PFSK-1 (cell line): ENCODE results near the gene MCTS1.

Experiments
- POLR2AphosphoS5 ChIP-seq: IDR thresholded peaks from 2 replicates; pipeline ENCODE4 v1.6.1; 2012; ENCODE audit warnings: low read depth, mild to moderate bottlenecking, control low read depth, low read length, moderate library complexity
- TAF1 ChIP-seq: IDR thresholded peaks from 2 replicates; pipeline ENCODE4 v1.6.1; 2012; ENCODE audit warnings: low read length, control low read depth, borderline replicate concordance; ENCODE audit not compliant: insufficient read depth
- TF ChIP-seq, protein P1 (sequence below), 2 experiments: IDR thresholded peaks; 2 replicates each; pipeline versions ENCODE4 v1.6.1 to v1.8.0; 2011 to 2012; ENCODE audit warnings: low read depth in 2 of 2, low read length in 2 of 2, control low read depth in 1 of 2, inconsistent platforms in 1 of 2, mild to moderate bottlenecking in 1 of 2, moderate library complexity in 1 of 2; ENCODE audit not compliant: insufficient read depth in 1 of 2

DNA sequence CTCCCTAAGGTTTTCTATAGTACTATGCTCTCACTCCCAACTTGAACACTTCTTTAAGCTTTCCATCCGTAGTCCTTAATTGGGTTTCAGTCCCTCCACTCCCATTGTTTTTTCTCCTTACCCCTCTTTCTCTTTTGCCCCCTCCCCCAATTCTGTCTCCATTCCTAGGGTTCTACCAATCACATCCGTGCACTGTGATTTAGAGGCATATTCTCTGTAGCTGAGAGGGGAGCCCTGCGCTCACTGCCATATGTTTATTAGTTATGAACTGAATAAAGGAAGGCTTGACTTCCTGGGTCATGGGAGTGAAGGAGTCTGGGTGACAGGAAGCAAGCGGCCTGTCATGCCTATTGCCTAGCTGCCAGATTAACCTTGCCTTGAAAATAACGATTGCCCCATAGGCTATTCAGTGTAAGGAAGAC lies 471 bp downstream of the MCTS1 start:
- peak; percentile 9; the same call in 1 of the 2 replicates for TF ChIP-seq POLR2AphosphoS5
- TF ChIP-seq TAF1: no peak
- TF ChIP-seq, protein P1, sequence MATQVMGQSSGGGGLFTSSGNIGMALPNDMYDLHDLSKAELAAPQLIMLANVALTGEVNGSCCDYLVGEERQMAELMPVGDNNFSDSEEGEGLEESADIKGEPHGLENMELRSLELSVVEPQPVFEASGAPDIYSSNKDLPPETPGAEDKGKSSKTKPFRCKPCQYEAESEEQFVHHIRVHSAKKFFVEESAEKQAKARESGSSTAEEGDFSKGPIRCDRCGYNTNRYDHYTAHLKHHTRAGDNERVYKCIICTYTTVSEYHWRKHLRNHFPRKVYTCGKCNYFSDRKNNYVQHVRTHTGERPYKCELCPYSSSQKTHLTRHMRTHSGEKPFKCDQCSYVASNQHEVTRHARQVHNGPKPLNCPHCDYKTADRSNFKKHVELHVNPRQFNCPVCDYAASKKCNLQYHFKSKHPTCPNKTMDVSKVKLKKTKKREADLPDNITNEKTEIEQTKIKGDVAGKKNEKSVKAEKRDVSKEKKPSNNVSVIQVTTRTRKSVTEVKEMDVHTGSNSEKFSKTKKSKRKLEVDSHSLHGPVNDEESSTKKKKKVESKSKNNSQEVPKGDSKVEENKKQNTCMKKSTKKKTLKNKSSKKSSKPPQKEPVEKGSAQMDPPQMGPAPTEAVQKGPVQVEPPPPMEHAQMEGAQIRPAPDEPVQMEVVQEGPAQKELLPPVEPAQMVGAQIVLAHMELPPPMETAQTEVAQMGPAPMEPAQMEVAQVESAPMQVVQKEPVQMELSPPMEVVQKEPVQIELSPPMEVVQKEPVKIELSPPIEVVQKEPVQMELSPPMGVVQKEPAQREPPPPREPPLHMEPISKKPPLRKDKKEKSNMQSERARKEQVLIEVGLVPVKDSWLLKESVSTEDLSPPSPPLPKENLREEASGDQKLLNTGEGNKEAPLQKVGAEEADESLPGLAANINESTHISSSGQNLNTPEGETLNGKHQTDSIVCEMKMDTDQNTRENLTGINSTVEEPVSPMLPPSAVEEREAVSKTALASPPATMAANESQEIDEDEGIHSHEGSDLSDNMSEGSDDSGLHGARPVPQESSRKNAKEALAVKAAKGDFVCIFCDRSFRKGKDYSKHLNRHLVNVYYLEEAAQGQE (IDR thresholded peaks at IDR 0.05; ENCODE audit: insufficient read depth in 1 of 2, low read depth in 2 of 2, low read length in 2 of 2): no peak
